ENCODE measurements around the gene PFKFB3. TPM values are rescaled to one million over a fixed set of nuclear protein-coding genes. Genes with fewer than 3 reads are reported as not detected.

Gene PFKFB3
- total and polyA plus RNA-seq, 2 of the 4 experiments (the other 2 are of a cell fraction): 34.1 to 45.5 TPM

DNA sequence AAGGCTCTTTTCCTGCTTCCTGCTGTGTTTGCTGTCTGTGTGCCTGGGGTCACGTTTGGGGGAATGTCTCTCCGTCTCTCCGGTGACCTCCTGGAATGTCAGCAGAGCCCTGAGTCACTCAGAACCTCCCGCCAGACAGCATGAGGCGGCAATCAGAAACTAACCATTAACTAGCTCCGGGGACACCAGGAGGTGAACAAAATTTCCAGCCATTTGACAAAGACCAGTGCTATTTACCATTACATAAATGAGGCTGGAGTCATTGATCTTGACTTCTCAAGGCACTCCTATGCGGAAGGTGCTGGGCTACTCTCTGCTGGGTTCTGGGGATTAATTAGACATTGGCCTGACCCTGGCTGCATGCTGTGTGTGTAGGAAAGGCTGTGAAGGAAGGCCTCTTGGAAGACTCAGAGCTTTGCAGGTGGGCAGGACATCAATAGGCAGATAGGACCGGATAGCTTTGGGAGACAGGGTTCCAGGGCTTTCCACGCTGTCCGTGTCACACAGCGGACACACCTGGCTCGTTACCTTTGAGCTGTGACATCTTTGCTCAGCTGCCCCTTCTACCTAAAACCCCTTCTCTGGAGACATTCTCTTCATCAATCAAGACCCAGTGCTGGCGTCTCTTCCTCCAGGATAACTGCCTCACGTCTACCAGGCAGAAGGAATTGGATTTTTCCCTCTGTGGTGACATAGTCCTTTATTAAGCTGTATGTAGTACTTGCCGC is 77.0 kb downstream of the PFKFB3 start (continued):
- TF ChIP-seq FOS (IDR thresholded peaks at IDR 0.05; ENCODE audit: low read depth, low read length): peak; percentile 30; the same call in 1 of the 2 replicates
- peak; percentile 65 for TF ChIP-seq NFE2L2 (IDR thresholded peaks at IDR 0.05; ENCODE audit: low read depth, low read length)

DNA sequence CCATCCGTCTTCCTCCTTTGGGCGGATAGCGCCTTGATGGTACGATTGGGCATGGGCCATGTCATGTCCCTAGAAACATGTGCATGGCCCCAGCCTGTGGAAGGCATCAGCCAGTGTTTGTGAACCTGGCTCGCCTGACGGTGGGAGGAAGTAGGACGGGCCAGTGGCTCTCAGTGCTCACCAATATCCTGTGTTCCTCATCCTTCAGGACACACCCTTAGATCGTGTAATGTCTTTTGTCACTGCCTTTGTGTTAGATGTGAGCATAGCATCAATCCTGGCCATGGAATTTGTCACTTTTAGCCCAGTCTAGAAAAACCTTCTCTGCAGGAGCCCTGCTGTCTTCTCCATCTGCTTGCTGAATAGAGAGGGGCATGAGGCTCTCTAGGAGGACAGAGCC is 77.6 kb downstream of the PFKFB3 start:
- Histone ChIP-seq H3K9ac (ENCODE audit: low read depth, low read length) (no peak overlapping the region), H4K20me1 (ENCODE audit: insufficient read depth, low read length) (no peaks in the 10 kb centered on the region), H3K4me3 (ENCODE audit: insufficient read depth, low read depth, low read length) (no peak overlapping the region), H3K4ac (ENCODE audit: low read depth, low read length) (peak overlapping the region; percentile 58), H4K8ac (ENCODE audit: low read depth in 2 of 2, low read length in 2 of 2) (peak overlapping the region; percentile 11 to 77; a peak in 3 of 4 replicates), H3K9me3 (ENCODE audit: control insufficient read depth, insufficient read depth, low read length) (no peaks in the 10 kb centered on the region), H3K27ac (ENCODE audit: insufficient read depth, low read length) (no peak overlapping the region), H3K14ac (replicated peaks; ENCODE audit: low read depth, low read length) (0 out of 2 replicates have a peak overlapping the region, but pooled peaks have one; percentile 29), H3K4me1 (ENCODE audit: control insufficient read depth, insufficient read depth, low read length) (peaks cover 7% of the 10 kb centered on the region), H2BK20ac (ENCODE audit: low read depth, low read length) (peak overlapping the region; percentile 64), H3K9me1 (ENCODE audit: insufficient read depth, low read length) (peaks cover 13% of the 10 kb centered on the region), H3K36me3 (ENCODE audit: control insufficient read depth, insufficient read depth, low read length) (no peaks in the 10 kb centered on the region), H3K23ac (ENCODE audit: low read depth, low read length) (no peak overlapping the region), H3K79me1 (ENCODE audit: low read depth in 1 of 2, low read length in 2 of 2) (0 out of 4 replicates have a peak, but pooled peaks cover 0 to 4% of the 10 kb centered on the region in 2 experiments), H2BK15ac (ENCODE audit: low read depth, low read length) (peak overlapping the region; percentile 85; the same call in 2 of the 3 replicates), H2AFZ (replicated peaks; ENCODE audit: low read length, poor library complexity) (peak overlapping the region; percentile 38), H2AK9ac (replicated peaks; ENCODE audit: low read depth, low read length, poor library complexity) (peak overlapping the region; percentile 9), H3K56ac (ENCODE audit: extremely low read depth, insufficient read depth, low read length) (no peak overlapping the region), H4K91ac (ENCODE audit: insufficient read depth, low read depth, low read length) (peak overlapping the region; percentile 78), H3K27me3 (ENCODE audit: control insufficient read depth, insufficient read depth, low read length) (no peaks in the 10 kb centered on the region), H2BK5ac (ENCODE audit: low read depth, low read length, poor library complexity, severe bottlenecking) (peak overlapping the region; percentile 46), H3K4me2 (ENCODE audit: low read depth, low read length) (no peak overlapping the region), H2AK5ac (ENCODE audit: low read depth, low read length) (peak overlapping the region; percentile 94), H3K18ac (ENCODE audit: low read depth, low read length) (peak overlapping the region; percentile 16; the same call in 1 of the 2 replicates), H4K5ac (ENCODE audit: low read depth, low read length) (peak overlapping the region; percentile 57; the same call in 1 of the 2 replicates), H2BK120ac (ENCODE audit: low read depth, low read length) (peak overlapping the region; percentile 40; the same call in 1 of the 2 replicates)
- intact Hi-C loops (cut with micrococcal nuclease): no loop called here
- 100% methylated on average over 2 of the region's 8 CpGs; no CpG with 5 or more reads in 1 of the 2 experiments for WGBS, 2 experiments (ENCODE audit: extremely low coverage in 2 of 2, insufficient read length in 1 of 2)
- in situ Hi-C loops (cut with MboI; ENCODE audit: low sequenced_read_pairs): no loop called here
- ATAC-seq (ENCODE audit: low read depth) (no peak), DNase-seq (no peak)
- no TSS peak for BruUV-seq (replicated peaks)
- dilution Hi-C loops (cut with HindIII; ENCODE audit: low sequenced_read_pairs, unreplicated experiment): no loop called here
- ChIA-PET POLR2A (ENCODE audit: unreplicated experiment) (no interaction called here), CTCF (interaction anchor here (1.4 to 1.5 kb wide), 2 partner anchors 25 to 122 kb away, joined by 4 read pairs; no protein-coding TSS in a partner anchor)
- TF ChIP-seq RCOR1 (IDR thresholded peaks at IDR 0.05; ENCODE audit: insufficient replicate concordance, low read length): no peak
- TF ChIP-seq MAFK (IDR thresholded peaks at IDR 0.05; ENCODE audit: low read depth, low read length): no peak
- TF ChIP-seq POLR2A (IDR thresholded peaks at IDR 0.05; ENCODE audit: low read depth, low read length): no peak
- no peak for TF ChIP-seq FOS (IDR thresholded peaks at IDR 0.05; ENCODE audit: low read depth, low read length)
- TF ChIP-seq CEBPB (IDR thresholded peaks at IDR 0.05; ENCODE audit: low read depth, low read length): no peak
- TF ChIP-seq MAZ (IDR thresholded peaks at IDR 0.05; ENCODE audit: borderline replicate concordance, low read depth, low read length): no peak
- no peak for TF ChIP-seq BHLHE40 (IDR thresholded peaks at IDR 0.05; ENCODE audit: low read depth, low read length)
- no peak for TF ChIP-seq CHD1 (IDR thresholded peaks at IDR 0.05; ENCODE audit: low read depth, low read length)
